ENCODE measurements around the gene CACNA2D3.

Gene CACNA2D3

GRCh38 chr3:54967731-54968161 lies 845.4 kb downstream of the CACNA2D3 start:
- TF ChIP-seq REST (IDR thresholded peaks at IDR 0.05; ENCODE audit: insufficient read depth in 1 of 2, low read depth in 2 of 2, low read length in 2 of 2) (no peak), TAF1 (IDR thresholded peaks at IDR 0.05; ENCODE audit: borderline replicate concordance, insufficient read depth, low read length) (no peak), POLR2AphosphoS5 (IDR thresholded peaks at IDR 0.05; ENCODE audit: low read depth, low read length) (no peak), FOXP2 (optimal IDR thresholded peaks at IDR 0.05; ENCODE audit: borderline replicate concordance, extremely low read depth, extremely low read length, insufficient read depth) (no peak), SIN3A (IDR thresholded peaks at IDR 0.05; ENCODE audit: borderline replicate concordance, insufficient read depth, low read length) (no peak)

- TF ChIP-seq REST (IDR thresholded peaks at IDR 0.05; ENCODE audit: insufficient read depth in 1 of 2, low read depth in 2 of 2, low read length in 2 of 2) = no peak
- TF ChIP-seq TAF1 (IDR thresholded peaks at IDR 0.05; ENCODE audit: borderline replicate concordance, insufficient read depth, low read length) = no peak
- no peak for TF ChIP-seq POLR2AphosphoS5 (IDR thresholded peaks at IDR 0.05; ENCODE audit: low read depth, low read length)
These were observed 846.3 kb downstream of the CACNA2D3 start for GRCh38 chr3:54968546-54969172.

- TF ChIP-seq REST (IDR thresholded peaks at IDR 0.05; ENCODE audit: insufficient read depth in 1 of 2, low read depth in 2 of 2, low read length in 2 of 2) = no peak
- no peak for TF ChIP-seq FOXP2 (optimal IDR thresholded peaks at IDR 0.05; ENCODE audit: borderline replicate concordance, extremely low read depth, extremely low read length, insufficient read depth)
- no peak for TF ChIP-seq POLR2AphosphoS5 (IDR thresholded peaks at IDR 0.05; ENCODE audit: low read depth, low read length)
- TF ChIP-seq SIN3A (IDR thresholded peaks at IDR 0.05; ENCODE audit: borderline replicate concordance, insufficient read depth, low read length) = no peak
These were observed 847.3 kb downstream of the CACNA2D3 start for GRCh38 chr3:54969652-54970051.

- TF ChIP-seq REST (IDR thresholded peaks at IDR 0.05; ENCODE audit: insufficient read depth in 1 of 2, low read depth in 2 of 2, low read length in 2 of 2) (no peak), FOXP2 (optimal IDR thresholded peaks at IDR 0.05; ENCODE audit: borderline replicate concordance, extremely low read depth, extremely low read length, insufficient read depth) (no peak), SIN3A (IDR thresholded peaks at IDR 0.05; ENCODE audit: borderline replicate concordance, insufficient read depth, low read length) (no peak), TAF1 (IDR thresholded peaks at IDR 0.05; ENCODE audit: borderline replicate concordance, insufficient read depth, low read length) (no peak), POLR2AphosphoS5 (IDR thresholded peaks at IDR 0.05; ENCODE audit: low read depth, low read length) (no peak)
These were observed 848.5 kb downstream of the CACNA2D3 start for GRCh38 chr3:54970895-54971294.

GRCh38 chr3:54977439-54977838 lies 855.1 kb downstream of the CACNA2D3 start:
- TF ChIP-seq TAF1 (IDR thresholded peaks at IDR 0.05; ENCODE audit: borderline replicate concordance, insufficient read depth, low read length) = no peak
- no peak for TF ChIP-seq SIN3A (IDR thresholded peaks at IDR 0.05; ENCODE audit: borderline replicate concordance, insufficient read depth, low read length)
- TF ChIP-seq FOXP2 (optimal IDR thresholded peaks at IDR 0.05; ENCODE audit: borderline replicate concordance, extremely low read depth, extremely low read length, insufficient read depth) = no peak
- no peak for TF ChIP-seq POLR2AphosphoS5 (IDR thresholded peaks at IDR 0.05; ENCODE audit: low read depth, low read length)
- no peak for TF ChIP-seq REST (IDR thresholded peaks at IDR 0.05; ENCODE audit: insufficient read depth in 1 of 2, low read depth in 2 of 2, low read length in 2 of 2)
